ENCODE results near the gene UBE2D3. TPM values are rescaled to one million over a fixed set of nuclear protein-coding genes. Genes with fewer than 3 reads are reported as not detected.
"Not testable (repeated sequence)": the region's sequence is repeated elsewhere in the genome, so short reads cannot be mapped to it uniquely, and the experiment has no call there.

Gene UBE2D3
- total and polyA plus RNA-seq, 9 donors: 216 to 281 (median 262) TPM

DNA sequence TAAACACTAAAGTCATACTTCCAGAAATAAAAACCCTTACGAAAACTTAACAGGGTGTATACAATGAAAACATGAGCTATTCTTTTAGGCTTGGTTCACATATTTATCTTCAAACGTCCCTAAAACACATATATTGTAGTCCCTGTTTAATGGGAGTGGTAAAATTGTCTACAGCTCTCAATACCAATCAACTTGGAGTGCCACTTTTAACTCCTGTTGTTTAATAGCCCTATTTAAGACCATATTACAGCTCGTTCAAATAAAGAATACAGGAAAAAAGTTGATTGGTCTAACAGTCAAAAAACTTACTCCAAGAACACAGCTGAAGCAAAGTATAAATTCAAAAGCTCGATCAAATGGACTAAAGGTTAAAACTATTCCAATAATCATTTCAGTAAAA is 3.9 kb downstream of the UBE2D3 start:
- Histone ChIP-seq H3K4me3 (ENCODE audit: low read length) (no peak overlapping the region), H3K4me1 (ENCODE audit: control insufficient read depth, insufficient read depth, low read length) (no peaks in the 10 kb centered on the region), H3K9me3 (replicated peaks; ENCODE audit: control insufficient read depth, low read depth, low read length) (no peaks in the 10 kb centered on the region), H3K27me3 (ENCODE audit: control insufficient read depth, insufficient read depth, low read length) (no peaks in the 10 kb centered on the region), H3K27ac (ENCODE audit: low read length) (no peak overlapping the region), H3K36me3 (ENCODE audit: control insufficient read depth, insufficient read depth, low read length) (peaks cover 11% of the 10 kb centered on the region)
- no CpG with 5 or more reads among the region's 4 CpGs for WGBS (ENCODE audit: insufficient coverage)
- no peak for DNase-seq

DNA sequence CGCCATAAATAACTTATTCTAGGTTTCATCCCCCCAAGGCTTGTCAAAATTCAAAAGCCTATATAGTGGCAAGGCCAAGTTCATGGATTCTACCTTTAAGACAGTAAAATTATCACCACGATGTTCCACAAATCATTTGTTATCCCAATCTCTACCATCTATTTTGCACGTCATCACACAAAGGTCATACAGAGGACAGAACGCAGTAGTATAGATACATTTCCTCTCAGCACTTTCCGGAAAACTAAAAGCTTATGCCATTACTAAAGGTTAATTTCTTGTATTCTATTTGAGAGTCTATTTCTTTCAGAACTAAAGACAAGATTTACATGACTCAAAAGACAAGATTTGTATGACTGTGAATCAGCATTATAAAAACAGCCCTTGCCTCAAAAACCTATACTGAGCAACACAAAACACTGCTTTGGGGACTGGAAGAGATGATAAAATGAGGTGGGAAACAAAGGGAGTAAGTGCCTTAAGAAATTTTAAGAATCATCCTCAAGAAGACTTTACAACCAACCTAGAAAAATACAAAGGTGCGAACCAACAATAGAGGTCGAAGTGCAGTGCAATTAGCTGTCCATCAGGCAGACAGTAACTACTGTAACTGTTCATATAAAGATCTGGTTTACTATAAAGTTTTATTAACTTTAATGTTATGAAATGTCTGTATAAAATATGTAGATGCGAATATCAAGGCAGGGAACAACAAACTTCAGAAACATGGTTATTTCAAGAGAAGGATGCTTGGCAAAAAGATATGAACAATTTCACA is 7.6 kb downstream of the UBE2D3 start:
- Histone ChIP-seq H3K36me3 (ENCODE audit: control insufficient read depth, insufficient read depth, low read length) (peaks cover 13% of the 10 kb centered on the region), H3K4me1 (ENCODE audit: control insufficient read depth, insufficient read depth, low read length) (no peaks in the 10 kb centered on the region), H3K27ac (ENCODE audit: low read length) (peak overlapping the region; percentile 9), H3K4me3 (ENCODE audit: low read length) (no peak overlapping the region), H3K9me3 (replicated peaks; ENCODE audit: control insufficient read depth, low read depth, low read length) (no peaks in the 10 kb centered on the region), H3K27me3 (ENCODE audit: control insufficient read depth, insufficient read depth, low read length) (no peaks in the 10 kb centered on the region)
- peak; percentile 13 for DNase-seq
- 83% methylated on average over 2 of the region's 8 CpGs for WGBS (ENCODE audit: insufficient coverage)

DNA sequence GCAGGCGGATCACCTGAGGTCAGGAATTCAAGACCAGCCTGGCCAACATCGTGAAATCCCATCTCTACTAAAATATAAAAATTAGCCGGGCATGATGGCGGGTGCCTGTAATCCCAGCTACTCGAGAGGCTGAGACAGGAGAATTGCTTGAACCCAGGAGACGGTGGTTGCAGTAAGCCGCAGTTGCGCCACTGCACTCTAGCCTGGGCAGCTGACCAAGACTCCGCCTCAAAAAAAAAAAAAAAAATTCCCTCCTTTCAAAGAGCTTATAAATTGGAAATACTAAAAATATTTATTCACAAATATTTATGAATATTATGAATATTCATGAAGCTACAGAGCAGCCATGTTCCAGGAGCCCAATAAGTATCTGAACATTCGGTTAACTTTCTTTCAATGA is 8.3 kb downstream of the UBE2D3 start:
- peaks cover 15% of the 10 kb centered on the region for H3K36me3 ChIP-seq (ENCODE audit: control insufficient read depth, insufficient read depth, low read length)
- H3K27ac ChIP-seq (ENCODE audit: low read length); H3K27me3 ChIP-seq (ENCODE audit: control insufficient read depth, insufficient read depth, low read length); H3K4me3 ChIP-seq (ENCODE audit: low read length); DNase-seq; H3K9me3 ChIP-seq (replicated peaks; ENCODE audit: control insufficient read depth, low read depth, low read length); H3K4me1 ChIP-seq (ENCODE audit: control insufficient read depth, insufficient read depth, low read length): not testable (repeated sequence)
- WGBS (ENCODE audit: insufficient coverage): no CpG with 5 or more reads among the region's 10 CpGs

DNA sequence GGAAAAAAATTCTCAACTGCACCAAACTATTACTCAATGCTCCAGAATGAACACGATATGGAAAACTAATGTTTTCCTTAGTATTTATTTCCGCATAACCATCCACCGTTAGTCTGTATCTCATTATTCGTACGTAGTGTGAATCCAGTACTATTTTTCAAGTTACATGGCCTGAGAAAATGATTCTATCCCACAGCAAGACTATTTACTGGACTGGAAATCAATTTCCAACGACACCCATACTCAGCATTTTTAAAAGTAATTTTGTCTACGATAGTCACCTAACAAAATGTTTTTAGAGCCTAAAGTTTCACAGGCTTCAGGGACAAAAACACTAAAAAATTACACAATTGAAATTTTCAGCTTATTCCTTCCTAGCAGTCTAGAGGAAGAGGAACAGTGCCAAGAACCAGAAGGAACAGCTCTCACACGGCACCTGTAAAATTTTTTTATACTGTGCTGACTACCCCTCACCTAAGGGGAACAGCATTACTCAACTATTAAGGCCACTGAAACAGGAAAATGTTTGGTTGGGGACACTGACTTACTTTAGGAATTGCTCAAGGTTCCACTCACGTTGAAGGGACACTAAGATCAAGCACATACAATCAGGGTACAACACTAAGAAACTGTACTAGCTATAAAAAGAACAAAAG is 9.6 kb downstream of the UBE2D3 start:
- 76% methylated on average over 4 of the region's 9 CpGs for WGBS (ENCODE audit: insufficient coverage)
- no peak overlapping the region for H3K27ac ChIP-seq (ENCODE audit: low read length)
- no peaks in the 10 kb centered on the region for H3K27me3 ChIP-seq (ENCODE audit: control insufficient read depth, insufficient read depth, low read length)
- no peak overlapping the region for H3K4me3 ChIP-seq (ENCODE audit: low read length)
- no peaks in the 10 kb centered on the region for H3K9me3 ChIP-seq (replicated peaks; ENCODE audit: control insufficient read depth, low read depth, low read length)
- DNase-seq: no peak
- H3K36me3 ChIP-seq (ENCODE audit: control insufficient read depth, insufficient read depth, low read length): peaks cover 13% of the 10 kb centered on the region
- H3K4me1 ChIP-seq (ENCODE audit: control insufficient read depth, insufficient read depth, low read length): no peaks in the 10 kb centered on the region

DNA sequence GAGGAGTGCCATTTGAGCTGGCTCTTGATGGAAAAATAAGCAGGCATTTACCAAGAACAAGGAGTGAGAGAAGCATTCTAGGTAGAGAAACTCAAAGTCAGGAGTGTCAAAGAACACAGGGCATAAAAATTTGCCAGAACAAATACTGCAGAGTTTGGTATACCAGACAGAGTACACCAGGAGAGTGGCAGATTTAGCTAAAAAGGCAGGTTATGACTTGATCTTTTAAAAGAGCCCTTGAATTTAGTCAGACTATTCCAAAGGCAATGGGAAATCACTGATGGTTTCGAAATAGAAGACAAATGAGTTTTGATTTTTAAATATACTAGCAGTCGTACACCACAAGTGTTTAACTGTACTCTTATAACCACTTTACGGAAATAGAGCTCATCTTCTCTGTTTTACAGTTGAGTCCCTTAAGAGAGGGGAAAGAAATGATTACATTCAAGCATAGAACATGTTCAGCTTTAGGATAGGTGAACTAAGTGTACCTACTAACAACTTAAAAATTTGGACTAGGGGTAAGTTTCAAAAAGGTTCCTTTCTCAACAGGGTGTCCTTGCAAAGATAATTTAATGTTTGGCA is 10.2 kb downstream of the UBE2D3 start:
- no peaks in the 10 kb centered on the region for H3K27me3 ChIP-seq (ENCODE audit: control insufficient read depth, insufficient read depth, low read length)
- no peaks in the 10 kb centered on the region for H3K9me3 ChIP-seq (replicated peaks; ENCODE audit: control insufficient read depth, low read depth, low read length)
- no peak overlapping the region for H3K27ac ChIP-seq (ENCODE audit: low read length)
- H3K4me3 ChIP-seq (ENCODE audit: low read length): no peak overlapping the region
- no CpG with 5 or more reads among the region's 3 CpGs for WGBS (ENCODE audit: insufficient coverage)
- peaks cover 13% of the 10 kb centered on the region for H3K36me3 ChIP-seq (ENCODE audit: control insufficient read depth, insufficient read depth, low read length)
- no peak for DNase-seq
- H3K4me1 ChIP-seq (ENCODE audit: control insufficient read depth, insufficient read depth, low read length): no peaks in the 10 kb centered on the region

DNA sequence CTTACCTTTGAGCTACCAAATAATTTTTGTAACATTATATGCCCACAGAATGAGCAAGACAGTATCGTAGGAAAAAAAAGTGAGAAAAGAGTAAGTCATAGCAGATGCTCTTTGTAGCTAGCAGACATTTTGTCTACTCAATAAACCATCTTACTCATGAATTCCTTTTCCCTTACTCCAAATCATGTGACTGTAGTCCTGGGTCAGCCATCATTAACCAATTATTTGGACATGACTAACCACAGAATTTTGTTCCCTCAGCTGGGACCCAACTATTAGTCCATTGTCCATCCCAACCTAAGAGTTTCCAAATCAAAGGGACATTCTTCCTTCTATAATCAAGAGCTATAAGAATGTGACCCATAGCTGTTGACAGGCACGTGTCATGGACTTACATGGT is 11.4 kb downstream of the UBE2D3 start:
- H3K27ac ChIP-seq (ENCODE audit: low read length): no peak overlapping the region

DNA sequence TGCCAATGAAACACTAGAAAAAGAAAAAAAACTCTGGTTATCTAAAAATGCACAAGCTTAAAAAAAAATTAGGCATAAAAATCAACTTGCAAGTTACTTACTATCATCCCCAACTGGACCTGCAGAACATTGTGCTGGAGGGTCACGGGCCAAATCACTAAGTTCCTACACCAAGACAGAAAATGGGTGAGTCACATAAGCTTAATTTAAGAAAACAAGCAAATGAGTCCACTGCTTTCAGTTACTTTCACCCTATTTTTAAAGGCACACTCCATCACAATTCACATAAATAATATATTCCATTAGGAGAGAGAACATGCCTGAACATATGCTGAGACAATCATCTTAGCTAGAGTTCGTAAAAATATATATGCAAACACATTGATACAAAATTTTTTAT is 17.7 kb downstream of the UBE2D3 start:
- no peak for DNase-seq
- peak overlapping the region; percentile 72 for H3K27ac ChIP-seq (ENCODE audit: low read length)
- H3K4me1 ChIP-seq (ENCODE audit: control insufficient read depth, insufficient read depth, low read length): peaks cover 7% of the 10 kb centered on the region

More for the DNA sequence above, 11.4 kb downstream of the UBE2D3 start:
- peaks cover 4% of the 10 kb centered on the region for H3K4me1 ChIP-seq (ENCODE audit: control insufficient read depth, insufficient read depth, low read length)
- no peaks in the 10 kb centered on the region for H3K27me3 ChIP-seq (ENCODE audit: control insufficient read depth, insufficient read depth, low read length)
- no CpG with 5 or more reads among the region's 2 CpGs for WGBS (ENCODE audit: insufficient coverage)
- DNase-seq: no peak
- no peaks in the 10 kb centered on the region for H3K9me3 ChIP-seq (replicated peaks; ENCODE audit: control insufficient read depth, low read depth, low read length)
- peaks cover 14% of the 10 kb centered on the region for H3K36me3 ChIP-seq (ENCODE audit: control insufficient read depth, insufficient read depth, low read length)
- no peak overlapping the region for H3K4me3 ChIP-seq (ENCODE audit: low read length)

DNA sequence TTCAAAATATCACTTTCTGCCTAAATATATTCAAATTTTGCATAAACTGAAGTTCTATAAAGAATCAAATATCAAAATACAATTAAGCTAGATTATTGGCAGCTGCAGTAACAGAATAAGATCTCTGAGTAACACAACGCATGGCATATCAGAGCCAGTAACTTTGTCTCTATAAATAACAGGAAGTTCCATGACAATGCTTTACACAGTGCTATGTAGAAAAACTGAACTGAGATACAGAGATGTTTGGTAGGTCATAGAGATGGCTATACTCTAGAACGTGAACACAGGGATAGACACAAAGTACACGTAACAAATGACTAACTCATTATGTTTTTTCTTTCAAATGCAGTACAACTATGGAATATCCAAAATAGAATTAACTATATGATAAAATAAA is 18.2 kb downstream of the UBE2D3 start:
- Histone ChIP-seq H3K9me3 (replicated peaks; ENCODE audit: control insufficient read depth, low read depth, low read length) (no peaks in the 10 kb centered on the region), H3K27ac (ENCODE audit: low read length) (peak overlapping the region; percentile 72), H3K4me1 (ENCODE audit: control insufficient read depth, insufficient read depth, low read length) (peaks cover 7% of the 10 kb centered on the region), H3K27me3 (ENCODE audit: control insufficient read depth, insufficient read depth, low read length) (no peaks in the 10 kb centered on the region), H3K36me3 (ENCODE audit: control insufficient read depth, insufficient read depth, low read length) (peaks cover 10% of the 10 kb centered on the region), H3K4me3 (ENCODE audit: low read length) (no peak overlapping the region)
- DNase-seq: peak; percentile 30
- no CpG with 5 or more reads among the region's 3 CpGs for WGBS (ENCODE audit: insufficient coverage)

More for the DNA sequence above, 17.7 kb downstream of the UBE2D3 start:
- Histone ChIP-seq H3K9me3 (replicated peaks; ENCODE audit: control insufficient read depth, low read depth, low read length) (no peaks in the 10 kb centered on the region), H3K36me3 (ENCODE audit: control insufficient read depth, insufficient read depth, low read length) (peaks cover 10% of the 10 kb centered on the region), H3K4me3 (ENCODE audit: low read length) (no peak overlapping the region), H3K27me3 (ENCODE audit: control insufficient read depth, insufficient read depth, low read length) (no peaks in the 10 kb centered on the region)
- WGBS (ENCODE audit: insufficient coverage): no CpG with 5 or more reads among the region's 2 CpGs

DNA sequence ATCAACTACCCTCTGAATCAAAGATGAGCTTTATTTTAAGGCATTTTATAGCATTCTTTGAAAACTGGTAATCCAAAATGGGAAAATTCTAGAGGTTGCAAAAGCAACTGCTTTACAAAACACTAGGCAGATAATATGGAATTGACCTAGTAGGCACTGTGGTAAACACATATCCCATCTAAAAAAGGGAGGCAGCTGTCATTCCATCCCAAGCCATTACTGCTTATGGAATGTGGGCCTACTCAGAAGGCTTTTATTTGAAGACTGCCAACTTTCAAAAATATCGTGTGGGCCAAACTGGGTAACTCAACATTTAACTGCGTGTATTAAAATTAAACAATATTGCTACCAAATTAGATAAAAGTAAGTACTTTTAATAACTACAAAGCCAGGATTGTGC is 19.3 kb downstream of the UBE2D3 start:
- DNase-seq: peak; percentile 37
- Histone ChIP-seq H3K4me1 (ENCODE audit: control insufficient read depth, insufficient read depth, low read length) (peaks cover 7% of the 10 kb centered on the region), H3K4me3 (ENCODE audit: low read length) (no peak overlapping the region), H3K9me3 (replicated peaks; ENCODE audit: control insufficient read depth, low read depth, low read length) (no peaks in the 10 kb centered on the region), H3K27ac (ENCODE audit: low read length) (peak overlapping the region; percentile 58), H3K27me3 (ENCODE audit: control insufficient read depth, insufficient read depth, low read length) (no peaks in the 10 kb centered on the region), H3K36me3 (ENCODE audit: control insufficient read depth, insufficient read depth, low read length) (peaks cover 19% of the 10 kb centered on the region)
- WGBS (ENCODE audit: insufficient coverage): no CpG with 5 or more reads among the region's 2 CpGs

DNA sequence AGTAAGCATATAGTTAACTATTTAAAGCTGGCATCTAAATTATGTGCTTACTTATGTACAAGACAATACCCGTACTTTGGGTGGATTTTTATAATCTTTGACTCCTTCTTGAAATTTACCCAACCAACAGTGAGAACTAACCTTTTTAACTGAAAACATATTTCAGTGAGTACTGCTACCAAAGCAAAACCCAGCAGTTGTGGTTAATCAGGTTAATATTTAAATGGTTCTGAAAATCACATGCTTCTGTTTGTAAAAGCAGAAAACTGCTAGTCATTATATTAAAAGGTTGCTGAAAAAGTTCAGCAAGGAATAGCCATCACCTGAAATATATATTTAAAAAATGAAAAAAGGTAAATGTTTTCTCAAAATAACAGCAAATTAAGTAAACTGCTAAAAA is 20.0 kb downstream of the UBE2D3 start:
- WGBS (ENCODE audit: insufficient coverage): no CpG with 5 or more reads among the region's 1 CpG
- Histone ChIP-seq H3K4me1 (ENCODE audit: control insufficient read depth, insufficient read depth, low read length) (peaks cover 7% of the 10 kb centered on the region), H3K27me3 (ENCODE audit: control insufficient read depth, insufficient read depth, low read length) (no peaks in the 10 kb centered on the region), H3K4me3 (ENCODE audit: low read length) (no peak overlapping the region), H3K9me3 (replicated peaks; ENCODE audit: control insufficient read depth, low read depth, low read length) (no peaks in the 10 kb centered on the region), H3K36me3 (ENCODE audit: control insufficient read depth, insufficient read depth, low read length) (peaks cover 19% of the 10 kb centered on the region), H3K27ac (ENCODE audit: low read length) (no peak overlapping the region)
- DNase-seq: no peak
